ENCODE results near the gene KIF26B. TPM values are rescaled to one million over a fixed set of nuclear protein-coding genes. Genes with fewer than 3 reads are reported as not detected.

KIF26B gene
- total RNA-seq, 1 donor from 2014 or later: 0.49 TPM

DNA sequence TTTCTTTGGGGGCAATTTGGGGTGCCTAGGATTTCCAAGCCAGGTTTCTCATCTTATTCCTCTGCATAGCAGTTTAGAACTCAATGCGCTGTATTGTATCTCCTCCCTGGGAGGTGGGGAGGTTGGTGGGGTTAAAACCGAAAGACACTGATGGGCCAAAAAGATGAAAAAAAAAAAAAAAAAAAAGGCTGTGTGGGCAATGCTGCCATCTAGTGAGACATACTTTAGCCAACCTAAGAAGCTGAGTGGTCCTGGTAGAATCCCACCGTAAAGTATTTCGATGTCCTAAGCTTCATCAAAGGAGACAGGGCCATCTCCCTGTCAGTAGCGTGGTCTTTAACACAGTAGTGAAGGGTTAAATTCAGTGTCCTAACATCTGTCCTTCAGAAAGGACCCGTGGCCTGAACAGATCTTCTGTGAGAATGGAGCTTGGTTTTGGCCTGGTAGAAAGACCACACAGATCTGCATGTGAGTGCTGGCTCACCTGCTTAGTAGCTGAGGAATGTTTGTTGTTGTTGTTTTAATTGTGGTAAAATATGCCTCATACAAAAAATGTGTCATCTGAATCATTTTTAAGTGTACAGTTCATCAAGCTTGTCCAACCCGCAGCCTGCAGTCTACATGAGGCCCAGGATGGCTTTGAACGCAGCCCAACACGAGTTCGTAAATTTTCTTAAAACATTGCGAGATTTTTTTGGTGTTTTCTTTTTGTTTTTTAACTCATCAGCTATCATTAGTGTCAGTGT, 226.2 kb downstream of the KIF26B start:
- Histone ChIP-seq H3K36me3 (no peaks in the 10 kb centered on the region), H3K27me3 (no peaks in the 10 kb centered on the region), H3K27ac (no peak overlapping the region), H3K4me3 (no peak overlapping the region), H3K9me3 (no peaks in the 10 kb centered on the region), H3K4me1 (no peaks in the 10 kb centered on the region)
- no peak for DNase-seq (ENCODE audit: extremely low spot score in 2 of 2)
- no peak for TF ChIP-seq POLR2A (IDR thresholded peaks at IDR 0.05)
- TF ChIP-seq POLR2AphosphoS5 (IDR thresholded peaks at IDR 0.05; ENCODE audit: insufficient read depth in 1 of 2, low read depth in 1 of 2): no peak
- no peak for TF ChIP-seq CTCF (IDR thresholded peaks at IDR 0.05)
- intact Hi-C loops (cut with DNase I): no loop called here

DNA sequence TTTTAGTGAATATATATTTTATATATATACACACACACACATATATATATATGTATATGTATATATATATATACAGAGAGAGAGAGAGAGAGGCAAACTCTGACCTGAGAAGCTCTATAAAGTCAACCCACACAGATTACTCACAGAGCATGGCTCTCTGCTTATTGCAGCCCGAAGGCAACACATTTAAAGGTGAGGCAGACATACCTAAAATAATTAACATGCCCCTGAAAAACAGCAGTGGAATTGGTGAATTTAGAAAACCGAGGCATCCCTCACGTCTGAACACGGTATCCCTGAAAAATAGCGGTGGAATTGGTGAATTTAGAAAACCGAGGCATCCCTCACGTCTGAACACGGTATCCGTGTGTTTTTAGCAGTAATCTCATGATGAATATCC, 228.2 kb downstream of the KIF26B start:
- no peak overlapping the region for H3K27ac ChIP-seq
- no peak for TF ChIP-seq POLR2A (IDR thresholded peaks at IDR 0.05)
- no peak for TF ChIP-seq CTCF (IDR thresholded peaks at IDR 0.05)
- TF ChIP-seq POLR2AphosphoS5 (IDR thresholded peaks at IDR 0.05; ENCODE audit: insufficient read depth in 1 of 2, low read depth in 1 of 2): no peak
- no peak for DNase-seq (ENCODE audit: extremely low spot score in 2 of 2)
- no peaks in the 10 kb centered on the region for H3K36me3 ChIP-seq
- no peak overlapping the region for H3K4me3 ChIP-seq
- no peaks in the 10 kb centered on the region for H3K9me3 ChIP-seq
- intact Hi-C loops (cut with DNase I): no loop called here
- H3K4me1 ChIP-seq: no peaks in the 10 kb centered on the region
- H3K27me3 ChIP-seq: no peaks in the 10 kb centered on the region

GRCh38 chr1:245383396-245384330, 228.9 kb downstream of the KIF26B start:
- Histone ChIP-seq H3K9me3 (no peaks in the 10 kb centered on the region), H3K36me3 (no peaks in the 10 kb centered on the region), H3K4me1 (no peaks in the 10 kb centered on the region), H3K4me3 (no peak overlapping the region), H3K27ac (no peak overlapping the region), H3K27me3 (no peaks in the 10 kb centered on the region)
- no peak for DNase-seq (ENCODE audit: extremely low spot score in 2 of 2)
- intact Hi-C loops (cut with DNase I): no loop called here
- no peak for TF ChIP-seq POLR2AphosphoS5 (IDR thresholded peaks at IDR 0.05; ENCODE audit: insufficient read depth in 1 of 2, low read depth in 1 of 2)
- no peak for TF ChIP-seq CTCF (IDR thresholded peaks at IDR 0.05)

DNA sequence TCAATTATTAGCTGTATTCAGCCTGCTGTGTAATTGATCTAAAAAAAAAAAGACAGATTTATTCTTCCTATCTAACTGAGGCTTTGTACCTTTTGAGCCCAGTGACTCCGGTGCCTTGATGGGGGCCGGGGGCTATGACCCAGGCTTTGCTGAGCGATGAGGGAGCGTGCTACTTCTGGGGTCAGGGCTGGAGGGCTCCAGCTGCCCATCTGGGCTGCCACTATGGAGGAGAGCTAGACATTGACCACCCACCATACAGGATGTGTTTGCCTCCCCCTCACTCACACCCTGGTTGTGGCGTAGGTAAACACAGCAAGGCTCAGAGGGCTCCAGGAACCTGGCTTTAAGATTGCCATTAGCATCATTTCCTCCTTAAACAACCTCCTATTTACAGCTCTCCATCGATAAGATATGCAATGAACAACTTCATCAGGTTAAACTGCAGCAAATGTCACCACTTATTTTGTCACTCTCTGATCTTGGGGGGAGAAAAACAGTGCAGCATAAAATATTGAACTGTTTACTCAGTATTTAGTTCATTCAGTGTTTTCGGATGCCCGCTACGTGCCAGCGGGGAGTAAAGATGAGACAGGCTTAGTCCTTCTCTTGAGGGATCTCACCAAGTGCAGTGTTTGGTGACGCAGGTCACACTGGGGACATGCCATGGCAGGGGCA, 231.6 kb downstream of the KIF26B start:
- H3K4me3 ChIP-seq: no peak overlapping the region
- H3K27ac ChIP-seq: no peak overlapping the region
- H3K9me3 ChIP-seq: no peaks in the 10 kb centered on the region
- H3K36me3 ChIP-seq: no peaks in the 10 kb centered on the region
- H3K4me1 ChIP-seq: no peaks in the 10 kb centered on the region
- H3K27me3 ChIP-seq: no peaks in the 10 kb centered on the region
- no peak for DNase-seq (ENCODE audit: extremely low spot score in 2 of 2)
- intact Hi-C loops (cut with DNase I): no loop called here
- no peak for TF ChIP-seq POLR2A (IDR thresholded peaks at IDR 0.05)
- no peak for TF ChIP-seq CTCF (IDR thresholded peaks at IDR 0.05)
- no peak for TF ChIP-seq POLR2AphosphoS5 (IDR thresholded peaks at IDR 0.05; ENCODE audit: insufficient read depth in 1 of 2, low read depth in 1 of 2)
